DND-41 (cell line): Measurements from ENCODE around the gene TCF25.
"Not testable (repeated sequence)": the region's sequence is repeated elsewhere in the genome, so short reads cannot be mapped to it uniquely, and the experiment has no call there.

ENCODE experiments used
- EZH2 ChIP-seq: IDR thresholded peaks from 3 replicates; pipeline ENCODE4 v1.6.1; 2012; ENCODE audit warnings: borderline replicate concordance, low read depth, mild to moderate bottlenecking, moderate library complexity, low read length, inconsistent platforms; ENCODE audit not compliant: severe bottlenecking
- TF ChIP-seq, protein P1 (sequence below): IDR thresholded peaks from 2 replicates; pipeline ENCODE4 v1.5.1; 2012; ENCODE audit warnings: borderline replicate concordance, low read length, moderate library complexity, mild to moderate bottlenecking; ENCODE audit not compliant: poor library complexity, severe bottlenecking; ENCODE audit errors: extremely low read depth

- TF ChIP-seq, protein P1, sequence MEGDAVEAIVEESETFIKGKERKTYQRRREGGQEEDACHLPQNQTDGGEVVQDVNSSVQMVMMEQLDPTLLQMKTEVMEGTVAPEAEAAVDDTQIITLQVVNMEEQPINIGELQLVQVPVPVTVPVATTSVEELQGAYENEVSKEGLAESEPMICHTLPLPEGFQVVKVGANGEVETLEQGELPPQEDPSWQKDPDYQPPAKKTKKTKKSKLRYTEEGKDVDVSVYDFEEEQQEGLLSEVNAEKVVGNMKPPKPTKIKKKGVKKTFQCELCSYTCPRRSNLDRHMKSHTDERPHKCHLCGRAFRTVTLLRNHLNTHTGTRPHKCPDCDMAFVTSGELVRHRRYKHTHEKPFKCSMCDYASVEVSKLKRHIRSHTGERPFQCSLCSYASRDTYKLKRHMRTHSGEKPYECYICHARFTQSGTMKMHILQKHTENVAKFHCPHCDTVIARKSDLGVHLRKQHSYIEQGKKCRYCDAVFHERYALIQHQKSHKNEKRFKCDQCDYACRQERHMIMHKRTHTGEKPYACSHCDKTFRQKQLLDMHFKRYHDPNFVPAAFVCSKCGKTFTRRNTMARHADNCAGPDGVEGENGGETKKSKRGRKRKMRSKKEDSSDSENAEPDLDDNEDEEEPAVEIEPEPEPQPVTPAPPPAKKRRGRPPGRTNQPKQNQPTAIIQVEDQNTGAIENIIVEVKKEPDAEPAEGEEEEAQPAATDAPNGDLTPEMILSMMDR, result not testable (repeated sequence)
- TF ChIP-seq EZH2, result not testable (repeated sequence)
Measured at GRCh38 chr16:89834813-89835363, 38.5 kb upstream of the TCF25 start.
